ENCODE data around the gene CCN5.
"Not testable (repeated sequence)": the region's sequence is repeated elsewhere in the genome, so short reads cannot be mapped to it uniquely, and the experiment has no call there.

Gene CCN5

DNA sequence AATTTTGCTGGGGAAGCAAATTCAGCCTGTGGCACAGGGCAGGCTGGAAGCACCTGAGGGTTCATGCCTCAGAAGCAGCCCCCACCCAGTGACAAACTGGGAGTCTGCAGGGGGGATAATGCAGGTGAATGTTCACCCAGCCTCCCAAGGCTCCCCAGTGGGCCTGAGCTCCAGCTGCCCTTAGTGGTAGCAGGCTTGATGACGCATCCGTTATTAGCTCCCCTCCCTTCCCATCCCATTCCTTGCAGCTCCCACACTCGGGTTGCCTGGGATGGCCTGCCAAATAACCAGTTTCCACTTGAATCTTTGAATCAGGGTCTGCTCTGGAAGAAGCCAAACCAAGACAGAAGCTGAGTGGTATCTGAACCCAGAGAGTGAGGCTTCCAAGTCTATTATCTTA, 46.3 kb downstream of the CCN5 start:
- DNase-seq, result no peak

DNA sequence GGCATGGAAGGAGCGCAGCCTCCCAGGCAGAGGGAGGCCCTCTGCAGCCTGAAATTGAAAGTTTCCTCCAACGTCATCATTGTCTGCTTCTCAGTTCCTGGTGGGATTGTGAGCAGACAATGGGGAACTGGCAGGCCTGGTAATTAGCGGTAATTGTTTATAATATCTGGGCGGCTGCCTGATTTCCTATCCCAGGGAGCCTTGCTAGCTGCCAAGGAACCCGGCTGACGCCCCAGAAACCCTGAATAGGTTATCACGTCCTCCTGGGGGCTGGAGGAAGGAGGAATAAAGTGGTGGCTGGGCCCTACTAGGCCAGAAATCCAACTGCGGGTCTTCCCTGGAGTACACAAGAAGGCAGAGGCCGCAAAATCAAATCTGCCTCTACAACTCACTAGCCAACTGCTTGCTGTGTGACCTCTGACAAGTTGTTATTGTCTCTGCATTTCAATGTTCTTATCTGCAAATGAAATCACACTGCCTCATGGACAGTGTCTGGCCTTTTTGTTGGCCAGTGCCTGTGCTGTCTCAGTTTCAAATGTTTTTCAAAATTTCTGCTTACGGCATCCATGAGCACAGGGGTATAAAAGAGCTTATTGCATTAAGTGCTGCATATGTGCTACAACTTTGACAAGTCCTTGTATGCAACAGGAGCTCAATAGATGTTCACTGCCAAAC, 47.4 kb downstream of the CCN5 start:
- no peak for DNase-seq

DNA sequence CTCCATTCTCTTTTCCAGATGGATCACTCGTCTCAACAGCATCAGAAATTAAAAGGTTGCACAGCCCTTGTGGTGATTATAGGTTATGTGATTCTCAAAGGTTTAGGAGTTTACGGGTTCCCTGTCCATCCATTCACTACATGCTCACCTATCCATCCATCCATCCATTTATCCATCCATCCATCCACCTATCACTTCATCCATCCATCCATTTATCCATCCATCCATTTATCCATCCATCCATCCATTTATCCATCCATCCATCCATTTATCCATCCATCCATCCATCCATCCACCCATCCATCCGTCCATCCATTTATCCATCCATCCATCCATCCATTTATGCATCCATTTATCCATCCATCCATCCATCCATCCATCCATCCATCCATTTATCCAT, 48.6 kb downstream of the CCN5 start:
- not testable (repeated sequence) for DNase-seq

DNA sequence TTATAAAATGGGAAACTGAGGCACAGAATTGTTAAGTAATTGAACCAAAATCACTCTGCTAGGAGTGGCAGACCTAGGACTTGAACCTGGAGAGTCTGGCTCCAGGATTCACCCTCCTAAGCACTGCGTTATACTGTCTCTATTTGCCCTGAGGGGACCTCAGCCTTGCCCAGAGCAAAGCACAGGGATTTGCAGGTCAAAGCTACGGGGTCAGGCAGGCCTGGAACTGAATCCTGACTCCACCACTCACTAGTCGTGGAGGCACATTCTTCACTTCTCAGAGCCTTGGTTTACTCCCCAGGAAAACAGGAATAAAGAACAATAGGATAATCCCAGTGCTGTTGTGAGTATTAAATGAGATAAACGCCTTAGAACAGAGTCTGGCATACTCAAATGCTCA, 49.9 kb downstream of the CCN5 start:
- DNase-seq, result no peak

DNA sequence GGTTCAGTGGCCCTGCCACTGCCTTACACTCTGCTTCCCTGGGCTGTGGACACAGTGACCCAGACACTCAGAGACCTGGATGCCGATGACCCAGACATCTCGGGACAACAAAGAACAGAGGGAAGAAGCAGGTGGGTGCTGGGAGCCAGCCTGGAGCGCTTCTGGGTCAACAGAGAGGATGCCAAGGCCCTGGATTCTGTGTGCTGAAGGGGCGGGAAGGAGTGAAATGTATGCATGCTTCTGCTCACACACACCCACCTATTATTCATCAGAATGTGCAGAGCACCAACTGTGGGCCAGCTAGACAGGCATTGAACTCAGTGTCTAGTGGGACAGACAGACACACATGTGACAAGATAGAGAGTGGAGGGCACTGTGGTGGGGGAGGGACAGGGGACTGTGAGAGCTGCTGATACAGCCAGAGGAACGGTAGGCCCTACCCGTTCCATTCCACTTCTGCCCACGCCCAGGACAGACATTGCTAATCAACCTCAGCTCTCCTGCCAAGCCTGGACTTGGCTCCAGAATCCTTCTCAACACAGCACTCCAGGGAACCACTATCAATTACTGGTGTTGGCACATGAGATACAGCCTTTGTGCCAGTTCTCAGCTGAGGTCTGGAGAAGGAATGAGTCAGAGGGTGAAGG, 50.7 kb downstream of the CCN5 start:
- peak; percentile 4 for DNase-seq

DNA sequence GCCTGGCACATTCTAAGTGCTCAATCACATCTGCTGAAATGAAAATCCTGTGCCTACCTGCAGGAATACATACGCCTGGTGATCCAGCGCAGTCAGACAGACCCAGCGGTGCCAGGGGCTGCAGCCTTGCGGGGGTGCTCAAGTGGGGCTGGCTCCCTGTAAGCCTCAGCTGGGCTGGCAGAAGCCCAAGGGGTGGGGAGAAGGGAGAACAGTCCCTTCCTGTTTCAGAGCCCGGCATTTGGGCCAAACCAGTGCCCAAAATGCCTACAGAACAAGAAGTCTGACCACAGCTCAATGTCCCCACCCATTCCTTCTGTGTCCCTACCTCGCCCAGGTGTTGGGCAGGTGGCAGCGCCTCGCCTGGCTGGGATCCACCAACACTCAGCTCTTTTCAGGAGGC, 53.1 kb downstream of the CCN5 start:
- DNase-seq, result no peak

DNA sequence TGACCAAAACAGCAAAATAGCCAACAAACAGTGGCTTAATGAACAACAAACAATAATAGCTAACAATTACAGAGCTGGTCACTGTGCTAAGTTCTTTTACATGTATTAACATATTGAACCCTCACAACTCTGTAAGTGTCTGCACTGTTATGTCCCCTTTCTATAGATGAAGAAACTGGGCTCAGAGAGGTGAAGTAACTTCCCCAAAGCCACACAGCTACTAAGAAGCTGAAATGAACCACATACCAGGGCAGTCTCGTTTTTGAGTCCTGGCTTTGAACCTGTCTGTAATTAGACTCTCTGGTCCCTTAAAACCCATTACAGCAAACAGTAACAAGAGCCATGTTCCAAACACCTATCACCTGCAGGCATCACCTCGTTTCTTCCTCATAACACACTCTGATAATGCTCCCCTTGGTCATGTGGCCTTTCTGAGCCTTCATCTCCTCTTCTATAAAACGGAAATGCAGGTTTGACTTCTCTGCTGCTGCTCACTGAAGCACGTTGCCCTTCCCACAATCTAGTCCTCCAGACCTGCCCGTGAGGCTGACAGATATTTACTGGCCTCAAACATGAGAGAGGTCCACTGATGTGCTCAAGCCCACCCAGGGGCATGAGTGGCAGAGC, 53.8 kb downstream of the CCN5 start:
- DNase-seq, result no peak

DNA sequence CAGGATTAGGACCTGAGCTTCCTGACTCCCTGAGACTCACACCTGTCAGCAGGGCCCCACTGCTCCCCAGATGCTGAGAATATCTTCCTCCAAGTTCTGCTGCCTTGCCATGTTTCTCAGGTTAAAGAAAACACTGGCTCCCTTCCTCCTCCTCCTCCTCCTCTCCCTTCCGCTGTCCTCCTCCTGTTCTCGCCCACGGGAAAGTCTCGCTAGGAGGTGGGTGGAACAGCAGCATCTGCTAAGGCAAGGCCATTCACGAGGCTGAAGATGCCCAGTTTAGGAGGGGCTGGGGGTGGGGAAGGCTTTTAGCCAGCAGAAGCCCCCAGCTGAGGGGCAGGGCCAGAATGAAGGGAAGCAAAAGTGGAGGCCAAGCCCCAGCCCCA, 54.3 kb downstream of the CCN5 start:
- DNase-seq, result no peak

DNA sequence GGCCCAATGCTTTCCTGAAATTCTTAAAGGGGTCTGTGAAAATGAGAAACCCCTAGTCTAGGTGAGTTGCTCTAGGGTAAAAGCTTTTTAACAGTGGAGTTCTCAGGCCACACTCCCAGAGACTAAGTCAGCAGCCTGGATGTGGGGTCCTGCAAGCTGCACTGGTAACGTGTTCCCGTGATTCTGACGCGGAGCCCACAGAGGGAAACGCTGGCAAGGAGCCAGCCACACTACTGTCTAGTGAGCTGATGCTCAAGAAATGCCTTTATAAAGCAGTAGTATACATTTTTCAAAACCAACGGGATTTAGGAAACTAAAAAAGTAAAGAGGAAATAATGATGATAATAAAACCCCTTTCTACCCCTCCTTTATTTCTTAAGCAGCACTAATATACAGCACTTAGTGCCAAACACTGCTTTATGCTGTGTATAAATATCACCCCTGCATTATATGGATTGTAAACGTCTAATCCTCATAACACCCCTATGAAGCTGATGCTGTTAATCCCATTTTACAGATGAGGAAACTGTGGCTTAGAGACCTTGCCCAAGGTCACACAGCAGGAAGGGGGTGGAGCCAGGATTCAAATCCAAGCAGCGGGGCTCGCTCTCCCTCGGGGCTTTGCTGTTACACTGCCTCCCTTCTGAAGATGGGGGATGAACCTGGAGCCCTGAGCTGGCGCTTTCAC, 55.5 kb downstream of the CCN5 start:
- DNase-seq, result no peak

DNA sequence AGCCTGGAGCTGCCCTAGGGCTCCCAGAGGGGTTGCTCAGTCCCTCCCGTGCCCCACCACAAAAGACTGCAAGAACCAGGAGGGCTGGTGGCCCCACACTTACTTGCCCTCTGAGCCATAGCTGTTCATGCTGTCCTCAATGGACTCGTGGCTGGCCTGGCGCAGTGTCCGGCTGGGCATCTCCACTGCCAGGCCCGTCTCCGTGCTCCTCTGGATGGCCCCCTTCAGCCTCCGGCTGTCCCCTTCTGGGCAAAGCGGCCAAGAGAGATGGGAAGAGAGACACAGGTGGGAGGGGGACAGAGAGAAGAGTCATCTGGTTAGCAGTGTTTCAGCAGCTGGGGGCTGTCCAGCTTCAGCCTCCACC, 56.0 kb downstream of the CCN5 start:
- DNase-seq, result no peak

DNA sequence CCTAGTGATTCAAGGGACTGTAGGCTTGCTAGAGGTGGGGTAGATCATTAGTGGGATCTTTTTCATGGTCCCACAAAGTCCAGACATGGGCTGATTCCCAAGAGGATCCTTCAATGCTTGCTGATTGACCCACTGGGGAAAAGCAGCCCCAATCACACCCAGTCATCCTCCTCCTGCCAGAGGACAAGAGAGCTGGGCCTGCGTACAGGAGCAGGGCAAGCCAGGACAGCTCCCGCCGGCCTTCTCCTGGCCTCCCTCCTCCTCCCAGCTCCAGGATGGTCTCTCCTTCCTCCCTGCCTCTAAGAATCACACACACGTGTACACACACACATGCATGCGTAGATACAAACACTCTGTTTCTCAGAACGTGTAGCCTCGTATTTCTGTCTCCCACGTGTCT, 57.5 kb downstream of the CCN5 start:
- no peak for DNase-seq

DNA sequence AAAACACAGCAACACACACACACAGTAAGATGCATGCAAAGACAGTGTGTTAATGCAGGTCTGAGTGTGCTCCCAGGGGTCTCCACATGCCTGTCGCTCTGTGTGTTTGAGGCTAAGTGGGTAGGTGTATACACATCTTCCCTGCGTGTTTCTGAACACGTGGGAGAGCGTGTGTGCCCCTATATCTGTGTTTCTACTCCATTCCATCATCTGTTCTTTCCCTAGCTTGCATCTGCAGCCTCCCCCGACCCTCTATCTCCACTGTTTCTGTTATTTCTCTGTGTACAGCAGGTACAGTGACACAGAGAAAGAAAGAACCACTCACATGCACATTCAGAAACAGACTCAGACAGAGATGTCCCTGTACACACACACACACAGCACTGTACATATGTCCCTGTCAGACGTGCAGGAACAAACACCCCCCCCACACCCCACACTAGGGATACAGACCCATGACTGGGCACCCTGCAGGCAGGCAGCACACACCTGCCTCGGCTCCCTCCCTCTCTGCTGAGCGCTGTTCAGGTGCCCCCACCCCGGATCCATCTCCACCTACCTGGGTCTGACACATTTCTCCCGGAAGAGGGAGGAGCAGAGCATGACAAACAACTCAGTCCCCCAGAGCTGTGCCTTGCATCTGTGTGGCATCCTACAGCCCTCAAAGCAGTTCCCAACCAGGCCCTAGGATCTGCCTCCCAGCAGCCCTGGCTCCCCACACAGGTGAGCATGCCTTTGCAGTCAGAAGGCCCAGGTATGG, 58.1 kb downstream of the CCN5 start:
- no peak for DNase-seq

DNA sequence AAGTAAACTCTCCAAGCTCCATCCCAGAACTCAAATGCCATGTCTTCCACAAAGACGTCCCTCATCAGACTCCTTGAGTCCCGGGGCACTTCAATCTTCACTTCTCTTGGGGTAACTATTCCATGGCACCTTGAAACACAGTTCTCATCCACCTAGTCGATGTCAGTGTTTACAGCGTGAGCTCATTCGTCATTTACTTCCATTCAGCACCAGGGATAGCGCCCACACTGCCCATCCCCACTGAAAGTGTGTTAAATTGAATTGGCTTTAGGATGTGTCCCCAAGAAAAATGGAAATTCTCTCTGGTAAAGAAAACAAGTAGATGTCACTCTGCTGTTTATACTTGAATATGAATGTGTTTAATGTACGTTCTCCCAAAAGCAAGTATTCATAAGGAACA, 61.8 kb downstream of the CCN5 start:
- DNase-seq, result peak; percentile 22
